ENCODE results near the gene SLC5A1. TPM values are rescaled to one million over a fixed set of nuclear protein-coding genes. Genes with fewer than 3 reads are reported as not detected.
"Not testable (repeated sequence)": the region's sequence is repeated elsewhere in the genome, so short reads cannot be mapped to it uniquely, and the experiment has no call there.

SLC5A1 gene
- total RNA-seq, 1 donor from 2014 or later, result 2.1 TPM

GRCh38 chr22:32151641-32152040 lies 108.6 kb downstream of the SLC5A1 start:
- not testable (repeated sequence) for H3K9ac ChIP-seq (ENCODE audit: low read depth in 1 of 3, low read length in 3 of 3); H3K4me3 ChIP-seq (ENCODE audit: low read length in 3 of 3); H3K9me3 ChIP-seq (ENCODE audit: control insufficient read depth in 3 of 3, low read length in 3 of 3); H3K27me3 ChIP-seq (ENCODE audit: control insufficient read depth in 3 of 3, insufficient read depth in 3 of 3, low read length in 3 of 3); H3K4me1 ChIP-seq (ENCODE audit: control insufficient read depth in 3 of 3, insufficient read depth in 3 of 3, low read length in 3 of 3); H3K36me3 ChIP-seq (ENCODE audit: control insufficient read depth in 3 of 3, insufficient read depth in 3 of 3, low read length in 3 of 3); H3K27ac ChIP-seq (ENCODE audit: low read depth, low read length)

DNA sequence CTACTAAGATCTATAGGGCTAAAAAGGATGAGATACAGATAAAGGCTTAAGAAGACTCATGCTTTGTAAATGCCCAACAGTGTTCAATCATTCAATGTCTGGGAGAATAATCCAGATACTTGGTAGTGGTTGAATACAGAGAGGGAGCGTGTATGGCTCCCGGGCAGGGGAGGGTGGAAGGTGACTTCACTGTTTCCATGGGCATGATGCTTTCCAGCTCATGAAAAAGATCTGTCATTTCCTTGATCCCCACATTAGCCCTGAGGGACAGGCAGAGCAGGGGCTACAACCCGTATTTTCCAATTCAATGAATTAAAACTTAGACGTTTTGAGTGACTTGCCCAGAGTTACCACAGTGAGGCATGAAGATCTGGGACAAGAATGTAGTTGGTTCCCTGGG lies 111.7 kb downstream of the SLC5A1 start:
- H3K4me3 ChIP-seq (ENCODE audit: low read length in 3 of 3); H3K9ac ChIP-seq (ENCODE audit: low read depth in 1 of 3, low read length in 3 of 3); H3K9me3 ChIP-seq (ENCODE audit: control insufficient read depth in 3 of 3, low read length in 3 of 3); H3K4me1 ChIP-seq (ENCODE audit: control insufficient read depth in 3 of 3, insufficient read depth in 3 of 3, low read length in 3 of 3); H3K36me3 ChIP-seq (ENCODE audit: control insufficient read depth in 3 of 3, insufficient read depth in 3 of 3, low read length in 3 of 3); H3K27ac ChIP-seq (ENCODE audit: low read depth, low read length): not testable (repeated sequence)
- H3K27me3 ChIP-seq (ENCODE audit: control insufficient read depth in 3 of 3, insufficient read depth in 3 of 3, low read length in 3 of 3), result peaks cover 0 to 13% (median 5%) of the 10 kb centered on the region in 3 donors

- H3K9me3 ChIP-seq (ENCODE audit: control insufficient read depth in 3 of 3, low read length in 3 of 3); H3K4me1 ChIP-seq (ENCODE audit: control insufficient read depth in 3 of 3, insufficient read depth in 3 of 3, low read length in 3 of 3); H3K4me3 ChIP-seq (ENCODE audit: low read length in 3 of 3); H3K9ac ChIP-seq (ENCODE audit: low read depth in 1 of 3, low read length in 3 of 3); H3K36me3 ChIP-seq (ENCODE audit: control insufficient read depth in 3 of 3, insufficient read depth in 3 of 3, low read length in 3 of 3); H3K27ac ChIP-seq (ENCODE audit: low read depth, low read length): not testable (repeated sequence)
- H3K27me3 ChIP-seq (ENCODE audit: control insufficient read depth in 3 of 3, insufficient read depth in 3 of 3, low read length in 3 of 3), result peaks cover 0 to 13% (median 5%) of the 10 kb centered on the region in 3 donors
These were observed 114.6 kb downstream of the SLC5A1 start for GRCh38 chr22:32157632-32158031.

DNA sequence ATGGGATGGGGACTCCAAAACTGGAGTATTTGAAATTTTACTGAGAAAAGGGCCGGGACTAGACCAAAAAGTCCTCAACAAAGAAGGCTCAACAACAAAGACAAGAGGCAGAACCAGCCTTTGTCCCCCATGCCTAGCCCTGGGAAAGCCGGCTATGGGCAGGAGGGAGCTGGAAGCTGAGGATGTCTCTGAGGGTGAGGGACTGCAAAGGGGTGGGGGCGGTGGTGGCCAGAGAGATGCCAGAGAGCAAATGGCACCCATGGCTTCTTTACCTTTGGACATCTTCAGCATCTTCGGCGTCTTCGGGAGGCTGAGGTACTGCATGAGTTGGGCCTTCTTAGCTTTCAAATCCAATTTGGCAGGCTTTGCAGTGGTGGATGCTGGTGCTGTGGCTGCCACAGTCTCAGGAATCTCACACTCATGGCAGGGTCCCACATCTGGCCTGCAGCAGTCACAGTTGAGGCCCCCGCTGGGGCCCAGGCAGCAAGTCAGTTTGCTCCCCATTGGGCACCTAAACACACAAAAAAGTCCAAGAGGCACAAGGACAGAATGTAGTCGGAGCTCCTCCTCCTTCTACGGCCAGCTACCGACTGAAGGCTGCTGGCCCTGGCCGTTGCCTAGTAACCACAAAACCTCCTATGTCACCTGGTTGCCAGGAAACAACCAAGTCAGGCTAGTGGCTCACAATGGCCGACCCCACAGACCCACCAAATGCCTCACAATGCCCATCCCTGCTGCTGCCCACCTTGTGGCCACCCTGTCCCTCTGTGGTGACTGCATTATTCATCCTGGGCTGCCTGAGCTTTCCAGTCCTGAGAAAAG lies 115.9 kb downstream of the SLC5A1 start, which contains the start of gene C22orf42:
TSS of gene C22orf42 (minus strand) at position 592 of the 822 bp plus-strand sequence. CDS start at position 504, 88 bp downstream.
- no peak within 1 kb of the TSS for H3K4me3 ChIP-seq (ENCODE audit: low read length in 3 of 3)
- H3K9me3 ChIP-seq (ENCODE audit: control insufficient read depth in 3 of 3, low read length in 3 of 3), result no peaks in the 10 kb centered on the region
- no peaks in the 10 kb centered on the region for H3K36me3 ChIP-seq (ENCODE audit: control insufficient read depth in 3 of 3, insufficient read depth in 3 of 3, low read length in 3 of 3)
- H3K27ac ChIP-seq (ENCODE audit: low read depth, low read length), result no peak within 1 kb of the TSS
- no peak within 1 kb of the TSS for H3K9ac ChIP-seq (ENCODE audit: low read depth in 1 of 3, low read length in 3 of 3)
- H3K27me3 ChIP-seq (ENCODE audit: control insufficient read depth in 3 of 3, insufficient read depth in 3 of 3, low read length in 3 of 3), result peaks cover under 1 to 13% (median 6%) of the 10 kb centered on the region in 3 donors
- no peaks in the 10 kb centered on the region for H3K4me1 ChIP-seq (ENCODE audit: control insufficient read depth in 3 of 3, insufficient read depth in 3 of 3, low read length in 3 of 3)

- H3K9ac ChIP-seq (ENCODE audit: low read depth in 1 of 3, low read length in 3 of 3); H3K36me3 ChIP-seq (ENCODE audit: control insufficient read depth in 3 of 3, insufficient read depth in 3 of 3, low read length in 3 of 3); H3K27ac ChIP-seq (ENCODE audit: low read depth, low read length); H3K4me3 ChIP-seq (ENCODE audit: low read length in 3 of 3); H3K4me1 ChIP-seq (ENCODE audit: control insufficient read depth in 3 of 3, insufficient read depth in 3 of 3, low read length in 3 of 3); H3K9me3 ChIP-seq (ENCODE audit: control insufficient read depth in 3 of 3, low read length in 3 of 3): not testable (repeated sequence)
- peaks cover 3 to 13% (median 13%) of the 10 kb centered on the region in 3 donors for H3K27me3 ChIP-seq (ENCODE audit: control insufficient read depth in 3 of 3, insufficient read depth in 3 of 3, low read length in 3 of 3)
These were observed 117.3 kb downstream of the SLC5A1 start for GRCh38 chr22:32160411-32160810.

Small RNA genes within 50 kb of the gene (small RNA-seq; reads per million reads assigned to genes)
- gene AP1B1P2, result not detected

Other genes with a start within 250 kb of the SLC5A1 start
- gene YWHAH, start 98.7 kb upstream of the SLC5A1 start, total RNA-seq, result 52.7 TPM
- gene C22orf42, start 116.0 kb downstream of the SLC5A1 start, total RNA-seq, result not detected
- gene RFPL2, start 161.8 kb downstream of the SLC5A1 start, total RNA-seq, result not detected
- 1.0 TPM for gene SLC5A4, start 212.1 kb downstream of the SLC5A1 start, total RNA-seq

Measured in skeletal muscle tissue (tissue), 5 donors.